ENCODE results near the gene CAPN8.

GRCh38 chr1:223657978-223658377 lies 7.5 kb downstream of the CAPN8 start:
- TF ChIP-seq, protein P1, sequence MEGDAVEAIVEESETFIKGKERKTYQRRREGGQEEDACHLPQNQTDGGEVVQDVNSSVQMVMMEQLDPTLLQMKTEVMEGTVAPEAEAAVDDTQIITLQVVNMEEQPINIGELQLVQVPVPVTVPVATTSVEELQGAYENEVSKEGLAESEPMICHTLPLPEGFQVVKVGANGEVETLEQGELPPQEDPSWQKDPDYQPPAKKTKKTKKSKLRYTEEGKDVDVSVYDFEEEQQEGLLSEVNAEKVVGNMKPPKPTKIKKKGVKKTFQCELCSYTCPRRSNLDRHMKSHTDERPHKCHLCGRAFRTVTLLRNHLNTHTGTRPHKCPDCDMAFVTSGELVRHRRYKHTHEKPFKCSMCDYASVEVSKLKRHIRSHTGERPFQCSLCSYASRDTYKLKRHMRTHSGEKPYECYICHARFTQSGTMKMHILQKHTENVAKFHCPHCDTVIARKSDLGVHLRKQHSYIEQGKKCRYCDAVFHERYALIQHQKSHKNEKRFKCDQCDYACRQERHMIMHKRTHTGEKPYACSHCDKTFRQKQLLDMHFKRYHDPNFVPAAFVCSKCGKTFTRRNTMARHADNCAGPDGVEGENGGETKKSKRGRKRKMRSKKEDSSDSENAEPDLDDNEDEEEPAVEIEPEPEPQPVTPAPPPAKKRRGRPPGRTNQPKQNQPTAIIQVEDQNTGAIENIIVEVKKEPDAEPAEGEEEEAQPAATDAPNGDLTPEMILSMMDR (IDR thresholded peaks at IDR 0.05; ENCODE audit: low read depth, low read length, poor library complexity, severe bottlenecking): no peak
- TF ChIP-seq EZH2phosphoT487 (IDR thresholded peaks at IDR 0.05; ENCODE audit: borderline replicate concordance, low read length): no peak
